K562 (cell line): ENCODE measurements around the gene WNT3. TPM values are rescaled to one million over a fixed set of nuclear protein-coding genes. Genes with fewer than 3 reads are reported as not detected.

Experiments
- ATAC-seq: fragments of 200-7000 bp; cut with Tn5 transposase; 3 replicates; pipeline ENCODE4 v1.9.1; 2020; ENCODE audit warnings: moderate library complexity
- BruUV-seq: library from RNA; stranded (reverse); fragments of 400-500 nt; replicated peaks from 2 replicates; lab custom pipeline; 2021; lab: Mats Ljungman, UMichigan
- CTCF ChIA-PET: fragments of 300-600 bp; formaldehyde crosslinking; extraction: SDS; loops from one replicate; lab custom pipeline; 2021; ENCODE audit warnings: low intra/inter-chr PET ratio; lab: Yijun Ruan, JAX
- POLR2A ChIA-PET: fragments of 300-600, 350-650 bp; sonication (Branson Sonifier 250); formaldehyde crosslinking; extraction: SDS; loops from one replicate; lab custom pipeline; 2021; ENCODE audit warnings: antibody characterized with exemption, inconsistent platforms; lab: Yijun Ruan, JAX
- DNase-seq, 4 experiments: peaks; one replicate each; pipeline versions ENCODE4 v3.0.0 to v3.0.0-alpha.2; 2011 to 2018; ENCODE audit warnings: low spot score in 3 of 4, mixed read lengths in 3 of 4; ENCODE audit errors: extremely low read depth in 1 of 4
- FAIRE-seq: peaks from 2 replicates; lab custom pipeline; 2011; peaks lifted over from hg19 to GRCh38; lab: Jason Lieb, UNC
- H2AFZ ChIP-seq: 2 replicates; pipeline ENCODE4 v1.6.0; 2011; ENCODE audit warnings: low read depth, low read length, control low read depth, inconsistent platforms
- H3K27ac ChIP-seq: fragments of 200-600 bp; 3 replicates; pipeline ENCODE4 v1.8.0; 2011; ENCODE audit warnings: low read depth, mild to moderate bottlenecking, control low read depth, inconsistent platforms, low read length, moderate library complexity, mixed read lengths; ENCODE audit errors: extremely low read depth
- H3K27me3 ChIP-seq, 2 experiments: fragments of 300-600 bp in 1 of 2; 2 replicates in 1 of 2; 3 replicates in 1 of 2; pipeline versions ENCODE4 v1.6.0 to v1.8.0; 2011; ENCODE audit warnings: inconsistent platforms in 2 of 2, low read length in 2 of 2, mild to moderate bottlenecking in 1 of 2, mixed read lengths in 1 of 2, moderate library complexity in 1 of 2; ENCODE audit not compliant: control insufficient read depth in 2 of 2, insufficient read depth in 2 of 2
- H3K36me3 ChIP-seq: fragments of 300-600 bp; 3 replicates; pipeline ENCODE4 v1.8.0; 2011; ENCODE audit warnings: mild to moderate bottlenecking, low read length, inconsistent platforms; ENCODE audit not compliant: control insufficient read depth, insufficient read depth
- H3K4me1 ChIP-seq, 2 experiments: fragments of 200-600 bp in 1 of 2; replicated peaks in 1 of 2; 2 replicates in 1 of 2; 3 replicates in 1 of 2; pipeline versions ENCODE4 v1.5.1 to v1.8.0; 2011; ENCODE audit warnings: inconsistent platforms in 2 of 2, low read length in 2 of 2, mild to moderate bottlenecking in 1 of 2, mixed read lengths in 1 of 2, moderate library complexity in 1 of 2; ENCODE audit not compliant: control insufficient read depth in 2 of 2, insufficient read depth in 2 of 2
- H3K4me2 ChIP-seq: 2 replicates; pipeline ENCODE4 v1.6.1; 2011; ENCODE audit warnings: low read length, control low read depth, inconsistent platforms, mixed read lengths; ENCODE audit not compliant: insufficient read depth
- H3K4me3 ChIP-seq: fragments of 200-600 bp; sonication (generic), shearing (Covaris generic); 2 replicates; pipeline ENCODE4 v1.5.1; 2016; ENCODE audit warnings: control low read depth, inconsistent platforms
- H3K79me2 ChIP-seq: fragments of 200-600 bp; 3 replicates; pipeline ENCODE4 v1.8.0; 2011; ENCODE audit warnings: low read length, inconsistent platforms; ENCODE audit not compliant: control insufficient read depth, insufficient read depth
- H3K9ac ChIP-seq, 2 experiments: 2 replicates each; pipeline versions ENCODE4 v1.6.0 to v1.6.1; 2011; ENCODE audit warnings: low read depth in 2 of 2, low read length in 2 of 2, control low read depth in 1 of 2, inconsistent platforms in 1 of 2, mild to moderate bottlenecking in 1 of 2, mixed read lengths in 1 of 2; ENCODE audit not compliant: insufficient read depth in 1 of 2
- H3K9me1 ChIP-seq: one replicate; pipeline ENCODE4 v1.6.0; 2011; ENCODE audit warnings: inconsistent platforms, mild to moderate bottlenecking, low read length, moderate library complexity; ENCODE audit not compliant: control insufficient read depth, insufficient read depth
- H3K9me3 ChIP-seq: replicated peaks from 2 replicates; pipeline ENCODE4 v1.5.1; 2011; ENCODE audit warnings: low read depth, low read length, inconsistent platforms; ENCODE audit not compliant: control insufficient read depth, insufficient read depth
- H4K20me1 ChIP-seq: replicated peaks from 2 replicates; pipeline ENCODE4 v1.6.1; 2011; ENCODE audit warnings: low read length, inconsistent platforms, mixed read lengths; ENCODE audit not compliant: control insufficient read depth, insufficient read depth
- BACH1 ChIP-seq: fragments of 200-800 bp; sonication (Bioruptor generic); IDR thresholded peaks from 2 replicates; pipeline ENCODE4 v1.6.1; 2016; ENCODE audit warnings: missing genetic modification characterization, missing compliant biosample characterization
- C11orf30 ChIP-seq: fragments of 450-650 bp; IDR thresholded peaks from 2 replicates; pipeline ENCODE4 v1.6.1; 2016; ENCODE audit warnings: low read depth, mild to moderate bottlenecking
- MAFF ChIP-seq: IDR thresholded peaks from 2 replicates; pipeline ENCODE4 v1.6.1; 2012; ENCODE audit warnings: low read length, improper control_type of control experiment
- MAFG ChIP-seq: fragments of 450-650 bp; conservative IDR thresholded peaks from 2 replicates; pipeline ENCODE4 v1.6.1; 2016; ENCODE audit warnings: missing genetic modification characterization, missing compliant biosample characterization
- NFE2 ChIP-seq: IDR thresholded peaks from 2 replicates; pipeline ENCODE4 v1.6.1; 2014; ENCODE audit warnings: antibody characterized with exemption, low read depth
- PTRF ChIP-seq: fragments of 450-650 bp; IDR thresholded peaks from 2 replicates; pipeline ENCODE4 v1.6.1; 2016; ENCODE audit warnings: mild to moderate bottlenecking, missing genetic modification characterization, missing compliant biosample characterization
- SIX5 ChIP-seq, 2 experiments: IDR thresholded peaks; 2 replicates each; pipeline ENCODE4 v1.6.1; 2011; ENCODE audit warnings: low read length in 2 of 2, borderline replicate concordance in 1 of 2, low read depth in 1 of 2, mild to moderate bottlenecking in 1 of 2, moderate library complexity in 1 of 2; ENCODE audit not compliant: insufficient read depth in 1 of 2
- U2AF2 ChIP-seq: fragments of 200-400 bp; formaldehyde crosslinking; optimal IDR thresholded peaks from 2 replicates; pipeline ENCODE3; 2017; ENCODE audit warnings: low read depth, mild to moderate bottlenecking, low read length
- WGBS: fragments of 100-300 bp; shearing (Covaris generic); methylation state at CpG from one replicate; pipeline ENCODE4 v1.1.6; 2016; ENCODE audit warnings: low coverage, mixed read lengths; ENCODE audit not compliant: insufficient coverage; ENCODE audit errors: missing lambda C conversion rate; 5-methylcytosine and 5-hydroxymethylcytosine counted together
- in situ Hi-C: fragments of 300-500 bp; cut with MboI; formaldehyde crosslinking; loops from 4 replicates; pipeline ENCODE4 v1.15.0; 2018; ENCODE audit warnings: inconsistent platforms, mixed read lengths
- intact Hi-C: fragments of 100-400 bp; cut with micrococcal nuclease; formaldehyde crosslinking; loops from 2 replicates; pipeline ENCODE4 v1.14.2; 2022
- polyA plus RNA-seq, 8 experiments: library from polyadenylated mRNA; depleted of rRNA in 4 of 8; stranded (reverse) in 5 of 8; unstranded in 3 of 8; fragments of >200 nt; fragmentation: Nextera tagmentation in 2 of 8; fragmentation: Illumina TruSeq in 1 of 8; extraction: Ambion mirVana in 2 of 8; extraction: Trizol in 1 of 8; gene quantifications; 2 replicates each; pipeline versions ENCODE4 v1.2.1 to v1.2.3, GENCODE V29; 2011 to 2014; ENCODE audit warnings: inconsistent platforms in 1 of 8, missing spikeins in 1 of 8
- total RNA-seq, 7 experiments: library from RNA; depleted of rRNA in 6 of 7; stranded (reverse); fragments of >200 nt in 6 of 7; fragmentation: Illumina TruSeq in 2 of 7; extraction: Trizol in 2 of 7; gene quantifications; 2 replicates each; pipeline versions ENCODE4 v1.2.1 to v1.2.3, GENCODE V29; 2011 to 2021; ENCODE audit warnings: low replicate concordance in 1 of 7
- TF ChIP-seq, protein P1 (sequence below): fragments of 250-450 bp; sonication (Bioruptor Pico); IDR thresholded peaks from 2 replicates; pipeline ENCODE4 v1.8.0; 2021; ENCODE audit warnings: moderate library complexity, mild to moderate bottlenecking, inconsistent platforms
- TF ChIP-seq, protein P2 (sequence below): fragments of 450-650 bp; IDR thresholded peaks from 2 replicates; pipeline ENCODE4 v1.6.1; 2014; ENCODE audit warnings: low read depth, mild to moderate bottlenecking, moderate library complexity, borderline replicate concordance

Gene WNT3
- total and polyA plus RNA-seq, 9 of the 15 experiments (the other 6 are each of a cell fraction or from before 2014, with no cell fraction given) = 1.5 to 6.1 (median 3.3) TPM

DNA sequence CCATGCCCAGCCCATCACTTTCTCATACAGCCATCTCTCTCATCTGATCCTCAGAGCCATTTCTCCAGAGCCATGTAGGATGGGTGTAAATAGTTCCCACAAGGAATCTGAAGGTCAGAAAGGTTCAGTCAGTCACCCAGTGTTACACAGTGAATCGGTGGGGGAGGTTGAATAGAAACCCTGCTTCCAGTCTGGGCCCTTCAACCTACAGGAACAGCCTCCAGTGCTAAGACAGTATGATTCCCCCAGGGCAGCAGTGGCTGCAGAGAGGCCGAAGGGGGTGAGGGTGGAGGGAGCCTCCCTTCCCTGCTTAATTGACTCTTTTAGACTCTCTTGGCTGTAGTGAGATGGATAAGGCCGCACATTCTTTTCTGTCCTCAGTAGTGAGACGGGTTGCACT lies 36.5 kb upstream of the WNT3 start:
- Histone ChIP-seq H3K9ac (no peak overlapping the region), H3K9me1 (no peaks in the 10 kb centered on the region), H3K4me1 (peaks cover under 1 to 16% of the 10 kb centered on the region in 2 experiments; a peak in 2 of 5 replicates), H3K79me2 (no peaks in the 10 kb centered on the region), H3K27ac (no peak overlapping the region), H4K20me1 (0 out of 2 replicates have a peak, but pooled peaks cover 14% of the 10 kb centered on the region), H3K4me3 (no peak overlapping the region), H2AFZ (no peak overlapping the region), H3K4me2 (no peak overlapping the region), H3K9me3 (no peaks in the 10 kb centered on the region), H3K36me3 (no peaks in the 10 kb centered on the region), H3K27me3 (peaks cover 7 to 11% of the 10 kb centered on the region in 2 experiments; a peak in 3 of 5 replicates)
- DNase-seq (no peak), ATAC-seq (no peak), FAIRE-seq (no peak)
- ChIA-PET CTCF (no interaction called here), POLR2A (no interaction called here)
- intact Hi-C loops (no loop called here), in situ Hi-C loops (no loop called here)
- no TSS peak for BruUV-seq
- 21% methylated on average over 3 of the region's 4 CpGs for WGBS
- TF ChIP-seq U2AF2 (no peak), SIX5 (IDR thresholded peaks at IDR 0.05; ENCODE audit: borderline replicate concordance in 1 of 2, insufficient read depth in 1 of 2, low read depth in 1 of 2, low read length in 2 of 2) (no peak), BACH1 (tag) (no peak)
- TF ChIP-seq, protein P1, sequence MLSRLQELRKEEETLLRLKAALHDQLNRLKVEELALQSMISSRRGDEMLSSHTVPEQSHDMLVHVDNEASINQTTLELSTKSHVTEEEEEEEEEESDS = no peak

DNA sequence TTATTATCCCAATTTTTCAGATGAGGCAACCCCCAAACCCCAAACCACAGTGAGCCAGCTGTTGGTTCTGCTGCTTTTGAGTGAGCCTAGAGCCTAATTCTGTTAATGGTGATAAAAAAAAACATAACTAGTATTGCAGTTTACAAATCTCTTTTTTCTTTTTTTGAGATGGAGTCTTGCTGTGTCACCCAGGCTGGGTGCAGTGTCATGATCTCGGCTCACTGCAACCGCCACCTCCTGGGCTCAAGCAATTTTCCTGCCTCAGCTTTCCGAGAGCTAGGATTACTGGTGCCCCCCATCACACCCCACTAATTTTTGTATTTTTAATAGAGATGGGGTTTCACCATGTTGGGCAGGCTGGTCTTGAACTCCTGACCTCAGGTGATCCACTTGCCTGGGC lies 36.0 kb upstream of the WNT3 start:
- Histone ChIP-seq H3K9ac (no peak overlapping the region), H3K9me3 (no peaks in the 10 kb centered on the region), H3K79me2 (no peaks in the 10 kb centered on the region), H2AFZ (no peak overlapping the region), H3K36me3 (no peaks in the 10 kb centered on the region), H3K9me1 (no peaks in the 10 kb centered on the region), H3K27ac (no peak overlapping the region), H3K4me2 (no peak overlapping the region), H3K27me3 (peaks cover 7 to 14% of the 10 kb centered on the region in 2 experiments; a peak in 3 of 5 replicates), H3K4me3 (no peak overlapping the region), H3K4me1 (peaks cover 0 to 16% of the 10 kb centered on the region in 2 experiments; a peak in 2 of 5 replicates), H4K20me1 (0 out of 2 replicates have a peak, but pooled peaks cover 14% of the 10 kb centered on the region)
- CTCF ChIA-PET = no interaction called here
- WGBS = 18% methylated on average over 3 of the region's 3 CpGs
- in situ Hi-C loops = no loop called here
- FAIRE-seq (no peak), ATAC-seq (no peak), DNase-seq (no peak)
- intact Hi-C loops = no loop called here
- POLR2A ChIA-PET = interaction anchor here (0.7 to 1.0 kb wide), 3 partner anchors 8 to 28 kb away, joined by 3 to 4 read pairs (median 4); no protein-coding TSS in a partner anchor
- no TSS peak for BruUV-seq
- no peak for TF ChIP-seq PTRF (tag)
- peak; percentile 57; the same call in 1 of the 2 replicates for TF ChIP-seq C11orf30
- TF ChIP-seq, protein P2, sequence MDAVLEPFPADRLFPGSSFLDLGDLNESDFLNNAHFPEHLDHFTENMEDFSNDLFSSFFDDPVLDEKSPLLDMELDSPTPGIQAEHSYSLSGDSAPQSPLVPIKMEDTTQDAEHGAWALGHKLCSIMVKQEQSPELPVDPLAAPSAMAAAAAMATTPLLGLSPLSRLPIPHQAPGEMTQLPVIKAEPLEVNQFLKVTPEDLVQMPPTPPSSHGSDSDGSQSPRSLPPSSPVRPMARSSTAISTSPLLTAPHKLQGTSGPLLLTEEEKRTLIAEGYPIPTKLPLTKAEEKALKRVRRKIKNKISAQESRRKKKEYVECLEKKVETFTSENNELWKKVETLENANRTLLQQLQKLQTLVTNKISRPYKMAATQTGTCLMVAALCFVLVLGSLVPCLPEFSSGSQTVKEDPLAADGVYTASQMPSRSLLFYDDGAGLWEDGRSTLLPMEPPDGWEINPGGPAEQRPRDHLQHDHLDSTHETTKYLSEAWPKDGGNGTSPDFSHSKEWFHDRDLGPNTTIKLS = no peak
- TF ChIP-seq NFE2 = peak; percentile 18; the same call in 1 of the 2 replicates
- TF ChIP-seq MAFF = 0 out of 2 replicates have a peak, but pooled peaks have one; percentile 5
- TF ChIP-seq MAFG = peak; percentile 54
